CD4-positive, CD25-positive, alpha-beta regulatory T cell (primary cell): ENCODE data around the gene CMIP. TPM values are rescaled to one million over a fixed set of nuclear protein-coding genes. Genes with fewer than 3 reads are reported as not detected.
A peak's percentile ranks its signal among the peaks of the same experiment; 100 is the strongest.

Source experiments
- ATAC-seq, 2 donors: fragments of 150-1000 bp; cut with Tn5 transposase; one replicate each; pipeline ENCODE4 v1.10.0; 2021; ENCODE audit warnings: low read depth in 2 of 2, moderate number of reproducible peaks in 2 of 2, moderate library complexity in 1 of 2
- DNase-seq, 3 donors: peaks; one replicate each; pipeline versions ENCODE4 v3.0.0 to v3.0.0-alpha.2; 2012 to 2022; ENCODE audit warnings: mixed read lengths in 1 of 3
- H3K27ac ChIP-seq: one replicate; pipeline ENCODE4 v1.7.0; 2013; ENCODE audit warnings: mild to moderate bottlenecking, low read length; ENCODE audit not compliant: insufficient read depth, poor library complexity, severe bottlenecking
- H3K27me3 ChIP-seq: one replicate; pipeline ENCODE4 v1.7.0; 2013; ENCODE audit warnings: low read length; ENCODE audit not compliant: control insufficient read depth, insufficient read depth
- H3K36me3 ChIP-seq: one replicate; pipeline ENCODE4 v1.7.0; 2013; ENCODE audit warnings: mild to moderate bottlenecking, low read length, moderate library complexity; ENCODE audit not compliant: control insufficient read depth, insufficient read depth
- H3K4me1 ChIP-seq: 2 replicates; pipeline ENCODE4 v1.7.0; 2013; ENCODE audit warnings: mild to moderate bottlenecking, low read length; ENCODE audit not compliant: insufficient read depth, control insufficient read depth, poor library complexity, severe bottlenecking
- H3K4me3 ChIP-seq: one replicate; pipeline ENCODE4 v1.7.0; 2013; ENCODE audit warnings: low read depth, mild to moderate bottlenecking, low read length, moderate library complexity
- H3K9me3 ChIP-seq, 2 experiments: 1 replicate in 1 of 2; 2 replicates in 1 of 2; pipeline ENCODE4 v1.7.0; 2013; ENCODE audit warnings: low read length in 2 of 2, mild to moderate bottlenecking in 1 of 2, moderate library complexity in 1 of 2; ENCODE audit not compliant: control insufficient read depth in 2 of 2
- H3K27ac Mint-ChIP-seq, 3 donors: one replicate each; pipeline ENCODE4 v1.8.0; 2020 to 2022; ENCODE audit warnings: mild to moderate bottlenecking in 3 of 3, mixed read lengths in 3 of 3, moderate library complexity in 2 of 3
- H3K27me3 Mint-ChIP-seq: one replicate; pipeline ENCODE4 v1.8.0; 2022; ENCODE audit warnings: mild to moderate bottlenecking, mixed read lengths
- H3K36me3 Mint-ChIP-seq: one replicate; pipeline ENCODE4 v1.8.0; 2020; ENCODE audit warnings: mixed read lengths
- H3K4me1 Mint-ChIP-seq, 4 donors: one replicate each; pipeline ENCODE4 v1.8.0; 2020 to 2022; ENCODE audit warnings: mixed read lengths in 4 of 4, mild to moderate bottlenecking in 1 of 4
- H3K4me3 Mint-ChIP-seq, 4 donors: one replicate each; pipeline ENCODE4 v1.8.0; 2020 to 2022; ENCODE audit warnings: mild to moderate bottlenecking in 4 of 4, mixed read lengths in 4 of 4, moderate library complexity in 3 of 4
- H3K9me3 Mint-ChIP-seq, 7 donors: one replicate each; pipeline ENCODE4 v1.8.0; 2020 to 2022; ENCODE audit warnings: mixed read lengths in 7 of 7, mild to moderate bottlenecking in 3 of 7, moderate library complexity in 2 of 7
- polyA plus RNA-seq, 4 donors: library from polyadenylated mRNA; unstranded; fragments of 300-500 nt; fragmentation: Illumina TruSeq; gene quantifications; one replicate each; pipeline ENCODE4 v1.2.3, GENCODE V29; 2021
- total RNA-seq: library from RNA; stranded (reverse); gene quantifications from one replicate; pipeline ENCODE4 v1.2.3, GENCODE V29; 2022

The CMIP gene
- total and polyA plus RNA-seq, 5 donors from 2014 or later, result 0.21 to 49.7 (median 0.94) TPM

- no peaks in the 10 kb centered on the region for H3K27me3 ChIP-seq
- H3K4me3 ChIP-seq, result peak overlapping the region; percentile 7
- DNase-seq (peak; percentile 53 to 82 (median 68)), ATAC-seq (peak; percentile 91 to 95)
- peaks cover 20% of the 10 kb centered on the region for H3K4me1 ChIP-seq
- Mint-ChIP-seq H3K27ac (peak overlapping the region; percentile 80 to 99 (median 86)), H3K9me3 (no peaks in the 10 kb centered on the region), H3K4me1 (peaks cover 4 to 53% (median 29%) of the 10 kb centered on the region in 4 donors), H3K27me3 (no peaks in the 10 kb centered on the region), H3K4me3 (peak overlapping the region in 3 of 4 donors; percentile 53 to 72 (median 58)), H3K36me3 (peaks cover 8% of the 10 kb centered on the region)
- no peaks in the 10 kb centered on the region for H3K9me3 ChIP-seq
- no peaks in the 10 kb centered on the region for H3K36me3 ChIP-seq
- peak overlapping the region; percentile 61 for H3K27ac ChIP-seq
Observed at GRCh38 chr16:81632392-81633146, 188.0 kb downstream of the CMIP start.

DNA sequence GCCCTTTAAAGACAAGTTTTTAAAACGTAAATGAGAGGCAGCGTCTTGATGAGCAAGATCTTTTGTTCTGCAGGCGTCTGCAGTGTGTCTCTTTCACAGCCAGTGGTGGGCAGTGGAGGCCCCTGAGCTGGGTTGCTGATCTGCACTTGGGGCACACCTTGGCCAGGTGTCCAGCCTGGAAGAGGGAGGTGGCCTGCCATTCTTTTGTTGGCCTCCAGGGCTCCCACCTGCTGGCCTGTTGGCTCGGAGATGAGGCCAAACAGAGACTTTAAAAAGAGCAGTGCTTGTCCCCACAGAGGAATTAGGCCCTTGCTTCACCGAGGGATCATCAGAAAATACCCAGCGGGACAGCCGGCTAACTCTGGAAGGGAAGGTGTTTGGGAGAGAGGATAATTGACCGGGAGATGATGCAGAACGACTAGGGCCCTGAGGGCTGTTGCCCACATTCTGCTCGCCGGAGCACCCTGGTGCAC, 188.6 kb downstream of the CMIP start:
- Mint-ChIP-seq H3K27ac (peak overlapping the region; percentile 80 to 99 (median 86)), H3K4me1 (peaks cover 4 to 53% (median 29%) of the 10 kb centered on the region in 4 donors), H3K36me3 (peaks cover 10% of the 10 kb centered on the region), H3K9me3 (no peaks in the 10 kb centered on the region), H3K27me3 (no peaks in the 10 kb centered on the region), H3K4me3 (peak overlapping the region in 3 of 4 donors; percentile 53 to 72 (median 58))
- Histone ChIP-seq H3K27me3 (no peaks in the 10 kb centered on the region), H3K9me3 (no peaks in the 10 kb centered on the region), H3K4me3 (peak overlapping the region; percentile 7), H3K36me3 (no peaks in the 10 kb centered on the region), H3K4me1 (peaks cover 20% of the 10 kb centered on the region), H3K27ac (peak overlapping the region; percentile 45)
- DNase-seq (no peak), ATAC-seq (no peak)

DNA sequence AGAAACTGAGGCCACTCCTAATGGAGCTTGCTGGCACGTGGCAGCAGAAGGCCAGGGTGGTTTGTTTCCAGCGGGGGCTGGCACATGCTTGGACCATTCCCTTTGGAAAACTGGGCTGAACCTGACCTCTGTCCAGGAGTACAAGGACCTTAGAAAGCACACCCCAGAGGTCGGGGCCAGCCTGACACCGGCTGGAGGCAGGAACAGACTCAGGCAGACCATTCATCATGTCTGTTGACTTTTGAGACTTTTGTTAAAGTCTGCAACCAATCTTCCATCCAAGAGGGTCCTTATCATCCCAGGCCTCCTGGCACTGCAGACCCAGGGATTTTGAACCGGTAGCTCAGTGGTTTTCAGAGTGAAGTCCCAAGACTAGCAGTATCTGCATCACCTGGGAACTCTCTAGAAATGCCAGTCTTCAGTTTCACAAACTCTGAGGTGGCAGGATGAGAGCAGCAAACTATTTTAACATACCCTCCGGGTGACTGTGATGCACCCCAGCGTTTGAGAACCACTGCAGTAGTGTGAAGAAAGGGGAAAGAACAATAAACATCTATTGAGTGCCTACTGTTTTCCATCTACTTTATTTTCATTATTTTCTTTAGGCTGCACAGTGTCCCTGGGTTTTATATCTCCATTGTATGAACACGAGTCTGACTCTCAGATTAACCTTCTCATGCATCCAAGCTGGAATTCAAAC, 189.2 kb downstream of the CMIP start:
- no peak overlapping the region for H3K27ac ChIP-seq
- no peak overlapping the region for H3K4me3 Mint-ChIP-seq

GRCh38 chr16:81634380-81635062, 189.9 kb downstream of the CMIP start:
- H3K4me1 Mint-ChIP-seq, result peaks cover 4 to 48% (median 29%) of the 10 kb centered on the region in 4 donors
- no peaks in the 10 kb centered on the region for H3K27me3 ChIP-seq
- H3K27ac ChIP-seq, result no peak overlapping the region
- peaks cover 8% of the 10 kb centered on the region for H3K36me3 Mint-ChIP-seq
- peak overlapping the region; percentile 61 to 86 (median 85) for H3K27ac Mint-ChIP-seq
- ATAC-seq (no peak), DNase-seq (no peak)
- H3K4me3 Mint-ChIP-seq, result no peak overlapping the region
- no peaks in the 10 kb centered on the region for H3K27me3 Mint-ChIP-seq
- H3K9me3 Mint-ChIP-seq, result no peaks in the 10 kb centered on the region
- H3K36me3 ChIP-seq, result no peaks in the 10 kb centered on the region
- no peaks in the 10 kb centered on the region for H3K9me3 ChIP-seq
- H3K4me3 ChIP-seq, result no peak overlapping the region
- peaks cover 20% of the 10 kb centered on the region for H3K4me1 ChIP-seq

More for the DNA sequence above, 189.2 kb downstream of the CMIP start:
- Mint-ChIP-seq H3K9me3 (no peaks in the 10 kb centered on the region), H3K27ac (peak overlapping the region; percentile 61 to 86 (median 85)), H3K4me1 (peaks cover 4 to 53% (median 29%) of the 10 kb centered on the region in 4 donors), H3K36me3 (peaks cover 10% of the 10 kb centered on the region), H3K27me3 (no peaks in the 10 kb centered on the region)
- no peaks in the 10 kb centered on the region for H3K27me3 ChIP-seq
- no peak overlapping the region for H3K4me3 ChIP-seq
- no peak for ATAC-seq
- no peaks in the 10 kb centered on the region for H3K9me3 ChIP-seq
- H3K36me3 ChIP-seq, result no peaks in the 10 kb centered on the region
- H3K4me1 ChIP-seq, result peaks cover 20% of the 10 kb centered on the region
- DNase-seq, result no peak

GRCh38 chr16:81635063-81635937, 190.7 kb downstream of the CMIP start:
- H3K36me3 ChIP-seq, result no peaks in the 10 kb centered on the region
- ATAC-seq, result no peak
- no peak overlapping the region for H3K27ac ChIP-seq
- H3K4me3 ChIP-seq, result no peak overlapping the region
- no peak for DNase-seq
- H3K4me1 Mint-ChIP-seq, result peaks cover 4 to 46% (median 29%) of the 10 kb centered on the region in 4 donors
- no peaks in the 10 kb centered on the region for H3K9me3 ChIP-seq
- H3K4me1 ChIP-seq, result peaks cover 20% of the 10 kb centered on the region
- H3K27me3 ChIP-seq, result no peaks in the 10 kb centered on the region
- H3K27ac Mint-ChIP-seq, result peak overlapping the region in 1 of 3 donors; percentile 86
- H3K36me3 Mint-ChIP-seq, result peaks cover 3% of the 10 kb centered on the region
- H3K9me3 Mint-ChIP-seq, result no peaks in the 10 kb centered on the region
- no peak overlapping the region for H3K4me3 Mint-ChIP-seq
- H3K27me3 Mint-ChIP-seq, result no peaks in the 10 kb centered on the region

DNA sequence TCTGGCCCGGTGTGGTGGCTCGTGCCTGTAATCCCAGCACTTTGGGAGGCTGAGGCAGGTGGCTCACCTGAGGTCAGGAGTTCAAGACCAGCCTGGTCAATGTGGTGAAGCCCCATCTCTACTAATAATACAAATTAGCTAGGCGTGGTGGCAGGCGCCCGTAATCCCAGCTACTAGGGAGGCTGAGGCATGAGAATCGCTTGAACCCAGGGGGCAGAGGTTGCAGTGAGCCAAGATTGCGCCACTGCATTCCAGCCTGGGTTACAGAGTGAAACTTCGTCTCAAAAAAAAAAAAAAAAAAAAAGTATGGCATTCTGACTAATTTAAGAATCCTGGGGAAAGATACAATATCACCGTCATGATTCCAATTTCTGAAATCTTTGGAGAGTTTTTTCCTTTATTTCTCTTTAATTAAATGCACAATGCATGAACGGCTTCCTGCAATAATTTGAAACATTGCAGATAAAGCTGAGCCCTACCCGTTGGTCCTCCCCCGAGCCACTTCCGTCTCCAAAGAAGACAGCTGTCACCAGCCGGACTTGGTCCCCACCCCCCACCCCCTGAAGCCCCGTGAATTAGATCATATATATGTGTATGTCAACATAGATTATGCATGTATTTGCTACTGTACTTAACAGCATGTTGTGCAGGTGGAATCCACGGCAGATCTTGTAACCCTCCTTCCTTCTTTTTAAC, 191.8 kb downstream of the CMIP start:
- H3K36me3 ChIP-seq, result peaks cover 3% of the 10 kb centered on the region
- H3K9me3 ChIP-seq, result no peaks in the 10 kb centered on the region
- no peak overlapping the region for H3K27ac Mint-ChIP-seq
- H3K36me3 Mint-ChIP-seq, result peaks cover 3% of the 10 kb centered on the region
- ATAC-seq (no peak), DNase-seq (no peak)
- no peak overlapping the region for H3K4me3 ChIP-seq
- peak overlapping the region in 1 of 4 donors; percentile 16 for H3K4me3 Mint-ChIP-seq
- peaks cover 4 to 37% (median 26%) of the 10 kb centered on the region in 4 donors for H3K4me1 Mint-ChIP-seq
- H3K27me3 ChIP-seq, result no peaks in the 10 kb centered on the region
- no peak overlapping the region for H3K27ac ChIP-seq
- H3K27me3 Mint-ChIP-seq, result no peaks in the 10 kb centered on the region
- peaks cover 20% of the 10 kb centered on the region for H3K4me1 ChIP-seq
- no peaks in the 10 kb centered on the region for H3K9me3 Mint-ChIP-seq
